ENCODE results near the gene CCSER1. TPM values are rescaled to one million over a fixed set of nuclear protein-coding genes. Genes with fewer than 3 reads are reported as not detected.
A peak's percentile ranks its signal among the peaks of the same experiment; 100 is the strongest.

CCSER1 gene
- total RNA-seq, 6 donors from 2014 or later = 4.4 to 26.1 (median 13.8) TPM

DNA sequence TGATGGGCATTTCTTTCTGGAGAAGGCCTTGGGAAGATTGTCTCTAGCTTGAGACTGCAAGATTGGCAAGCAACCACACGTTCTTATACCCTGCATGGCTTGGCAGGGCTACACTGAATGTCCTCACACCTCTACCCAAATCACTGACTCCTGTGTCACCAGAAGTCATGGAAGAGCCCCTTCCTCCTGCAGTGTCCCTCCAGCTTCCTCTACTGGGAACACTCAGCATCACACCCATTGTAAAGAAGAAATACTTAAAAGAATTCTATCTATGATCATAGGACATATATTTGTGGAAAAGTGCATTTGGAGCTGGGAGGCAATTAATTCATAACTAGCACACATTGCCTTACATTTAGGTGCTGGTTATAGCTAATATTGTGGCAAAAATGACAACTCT, 113.1 kb downstream of the CCSER1 start:
- DNase-seq (no peak), ATAC-seq (ENCODE audit: low FRiP score in 2 of 2) (peak in 1 of 2 donors; percentile 19)
- TF ChIP-seq EP300 (IDR thresholded peaks at IDR 0.05) (no peak), POLR2A (IDR thresholded peaks at IDR 0.05) (no peak), POLR2AphosphoS5 (IDR thresholded peaks at IDR 0.05) (no peak), CTCF (IDR thresholded peaks at IDR 0.05) (no peak)
- no peaks in the 10 kb centered on the region for H3K4me1 ChIP-seq
- no peak overlapping the region for H3K27ac ChIP-seq
- no peaks in the 10 kb centered on the region for H3K36me3 ChIP-seq
- H3K4me3 ChIP-seq = no peak overlapping the region
- 40 to 60% methylated on average over 1 of the region's 1 CpG for WGBS, 2 donors
- no peaks in the 10 kb centered on the region for H3K27me3 ChIP-seq
- no peaks in the 10 kb centered on the region for H3K9me3 ChIP-seq

GRCh38 chr4:90241008-90241407, 113.8 kb downstream of the CCSER1 start:
- Histone ChIP-seq H3K27ac (no peak overlapping the region), H3K4me3 (no peak overlapping the region), H3K9me3 (no peaks in the 10 kb centered on the region), H3K36me3 (no peaks in the 10 kb centered on the region), H3K4me1 (no peaks in the 10 kb centered on the region), H3K27me3 (no peaks in the 10 kb centered on the region)
- TF ChIP-seq EP300 (IDR thresholded peaks at IDR 0.05) (no peak), POLR2AphosphoS5 (IDR thresholded peaks at IDR 0.05) (no peak), CTCF (IDR thresholded peaks at IDR 0.05) (no peak), POLR2A (IDR thresholded peaks at IDR 0.05) (no peak)
- 94 to 97% methylated on average over 3 of the region's 3 CpGs for WGBS, 2 donors
- DNase-seq (no peak), ATAC-seq (ENCODE audit: low FRiP score in 2 of 2) (no peak)

GRCh38 chr4:90245837-90246236, 118.6 kb downstream of the CCSER1 start:
- ATAC-seq (ENCODE audit: low FRiP score in 2 of 2) (no peak), DNase-seq (no peak)
- H3K27me3 ChIP-seq = no peaks in the 10 kb centered on the region
- H3K36me3 ChIP-seq = no peaks in the 10 kb centered on the region
- WGBS, 2 donors = 59 to 63% methylated on average over 1 of the region's 1 CpG
- no peaks in the 10 kb centered on the region for H3K9me3 ChIP-seq
- H3K27ac ChIP-seq = no peak overlapping the region
- no peaks in the 10 kb centered on the region for H3K4me1 ChIP-seq
- TF ChIP-seq CTCF (IDR thresholded peaks at IDR 0.05) (no peak), EP300 (IDR thresholded peaks at IDR 0.05) (no peak), POLR2A (IDR thresholded peaks at IDR 0.05) (no peak), POLR2AphosphoS5 (IDR thresholded peaks at IDR 0.05) (no peak)
- H3K4me3 ChIP-seq = no peak overlapping the region

- TF ChIP-seq POLR2A (IDR thresholded peaks at IDR 0.05) (no peak), EP300 (IDR thresholded peaks at IDR 0.05) (no peak), CTCF (IDR thresholded peaks at IDR 0.05) (no peak), POLR2AphosphoS5 (IDR thresholded peaks at IDR 0.05) (no peak)
- no peak for DNase-seq
- H3K36me3 ChIP-seq = no peaks in the 10 kb centered on the region
- no peaks in the 10 kb centered on the region for H3K27me3 ChIP-seq
- H3K4me1 ChIP-seq = no peaks in the 10 kb centered on the region
- WGBS, 2 donors = 87% methylated on average over 3 of the region's 3 CpGs
- no peak for ATAC-seq (ENCODE audit: low FRiP score in 2 of 2)
- H3K27ac ChIP-seq = no peak overlapping the region
- no peak overlapping the region for H3K4me3 ChIP-seq
- no peaks in the 10 kb centered on the region for H3K9me3 ChIP-seq
Measured at GRCh38 chr4:90246816-90247215, 119.6 kb downstream of the CCSER1 start.

GRCh38 chr4:90254357-90254756, 127.2 kb downstream of the CCSER1 start:
- Histone ChIP-seq H3K27me3 (no peaks in the 10 kb centered on the region), H3K36me3 (no peaks in the 10 kb centered on the region), H3K9me3 (no peaks in the 10 kb centered on the region), H3K4me1 (no peaks in the 10 kb centered on the region), H3K4me3 (no peak overlapping the region), H3K27ac (no peak overlapping the region)
- no peak for TF ChIP-seq POLR2AphosphoS5 (IDR thresholded peaks at IDR 0.05)
- TF ChIP-seq POLR2A (IDR thresholded peaks at IDR 0.05) = no peak
- TF ChIP-seq EP300 (IDR thresholded peaks at IDR 0.05) = no peak
- no peak for TF ChIP-seq CTCF (IDR thresholded peaks at IDR 0.05)
- 93 to 95% methylated on average over 2 of the region's 2 CpGs for WGBS, 2 donors
- ATAC-seq (ENCODE audit: low FRiP score in 2 of 2) = no peak
- DNase-seq = no peak

Data from upper lobe of left lung (tissue), 6 donors.